GM12878 (cell line): ENCODE measurements around the gene BCAS3. TPM values are rescaled to one million over a fixed set of nuclear protein-coding genes. Genes with fewer than 3 reads are reported as not detected.

Experiments used
- ATAC-seq: fragments of 200-7000 bp; cut with Tn5 transposase; 3 replicates; pipeline ENCODE4 v1.9.1; 2020; ENCODE audit warnings: mild to moderate bottlenecking, moderate library complexity
- BruUV-seq: library from RNA; stranded (reverse); fragments of 400-500 nt; replicated peaks from 2 replicates; lab custom pipeline; 2021; lab: Mats Ljungman, UMichigan
- CTCF ChIA-PET: fragments of 300-600 bp; sonication (Branson Sonifier 250); formaldehyde crosslinking; extraction: SDS; loops from one replicate; lab custom pipeline; 2021; ENCODE audit warnings: inconsistent platforms; lab: Yijun Ruan, JAX
- POLR2A ChIA-PET: fragments of 350-600 bp; formaldehyde crosslinking; extraction: SDS; loops from one replicate; lab custom pipeline; 2021; ENCODE audit warnings: inconsistent platforms; lab: Charles Lee
- RAD21 ChIA-PET: fragments of 300-600 bp; sonication (Branson Sonifier 250); formaldehyde crosslinking; loops from one replicate; lab custom pipeline; 2023; ENCODE audit warnings: antibody characterized with exemption; ENCODE audit not compliant: unreplicated experiment; lab: Charles Lee
- SMC1A ChIA-PET: fragments of 300-600 bp; sonication (Branson Sonifier 250); formaldehyde crosslinking; loops from one replicate; lab custom pipeline; 2023; ENCODE audit not compliant: unreplicated experiment, uncharacterized antibody; lab: Charles Lee
- DNase-seq: peaks from one replicate; pipeline ENCODE4 v3.0.0-alpha.2; 2011; ENCODE audit warnings: low read depth, low spot score
- FAIRE-seq: peaks from 3 replicates; lab custom pipeline; 2011; peaks lifted over from hg19 to GRCh38; lab: Jason Lieb, UNC
- H2AFZ ChIP-seq: 2 replicates; pipeline ENCODE4 v1.6.0; 2011; ENCODE audit warnings: low read depth, low read length, control low read depth; ENCODE audit not compliant: control insufficient read depth
- H3K27ac ChIP-seq: 2 replicates; pipeline ENCODE4 v1.5.1; 2011; ENCODE audit warnings: control low read depth; ENCODE audit not compliant: control insufficient read depth, insufficient read depth
- H3K27me3 ChIP-seq, 2 experiments: replicated peaks in 1 of 2; 2 replicates each; pipeline versions ENCODE4 v1.6.0 to v1.6.1; 2011; ENCODE audit warnings: low read length in 1 of 2; ENCODE audit not compliant: control insufficient read depth in 2 of 2, insufficient read depth in 2 of 2
- H3K36me3 ChIP-seq, 2 experiments: 2 replicates each; pipeline ENCODE4 v1.5.1; 2011; ENCODE audit warnings: low read length in 1 of 2; ENCODE audit not compliant: control insufficient read depth in 2 of 2, insufficient read depth in 2 of 2
- H3K4me1 ChIP-seq: 2 replicates; pipeline ENCODE4 v1.6.1; 2011; ENCODE audit warnings: mild to moderate bottlenecking, low read length, moderate library complexity, mixed read lengths; ENCODE audit not compliant: control insufficient read depth, insufficient read depth
- H3K4me2 ChIP-seq: 2 replicates; pipeline ENCODE4 v1.6.0; 2011; ENCODE audit warnings: control low read depth; ENCODE audit not compliant: control insufficient read depth, insufficient read depth
- H3K4me3 ChIP-seq: fragments of 200-600 bp; sonication (generic); 2 replicates; pipeline ENCODE4 v1.5.1; 2016
- H3K79me2 ChIP-seq: 2 replicates; pipeline ENCODE4 v1.6.0; 2011; ENCODE audit warnings: low read length; ENCODE audit not compliant: control insufficient read depth, insufficient read depth
- H3K9ac ChIP-seq: 2 replicates; pipeline ENCODE4 v1.8.0; 2011; ENCODE audit warnings: low read length, control low read depth, mixed read lengths; ENCODE audit not compliant: control insufficient read depth, insufficient read depth
- H3K9me3 ChIP-seq: replicated peaks from 3 replicates; pipeline ENCODE4 v1.5.1; 2011; ENCODE audit warnings: mild to moderate bottlenecking, low read length; ENCODE audit not compliant: control insufficient read depth, insufficient read depth
- H4K20me1 ChIP-seq: 2 replicates; pipeline ENCODE4 v1.6.0; 2011; ENCODE audit not compliant: control insufficient read depth, insufficient read depth
- BCL11A ChIP-seq: IDR thresholded peaks from 2 replicates; pipeline ENCODE4 v1.6.1; 2011; ENCODE audit warnings: low read depth, low read length
- CEBPB ChIP-seq, 2 experiments: fragments of 150-350 bp in 1 of 2; IDR thresholded peaks; 2 replicates each; pipeline ENCODE4 v1.6.1; 2012 to 2014; ENCODE audit warnings: low read depth in 2 of 2, low read length in 2 of 2, borderline replicate concordance in 1 of 2, inconsistent platforms in 1 of 2
- GABPA ChIP-seq: IDR thresholded peaks from 2 replicates; pipeline ENCODE4 v1.6.1; 2014; ENCODE audit warnings: antibody characterized with exemption, low read depth, mild to moderate bottlenecking, inconsistent platforms
- GATAD2B ChIP-seq: fragments of 450-650 bp; conservative IDR thresholded peaks from 2 replicates; pipeline ENCODE4 v1.6.1; 2017; ENCODE audit warnings: low read depth, mild to moderate bottlenecking, moderate library complexity
- HDAC2 ChIP-seq: fragments of 200-600 bp; sonication (generic); IDR thresholded peaks from 2 replicates; pipeline ENCODE4 v1.6.1; 2017
- HSF1 ChIP-seq: fragments of 150-350 bp; IDR thresholded peaks from 2 replicates; pipeline ENCODE4 v1.6.1; 2014; ENCODE audit warnings: mild to moderate bottlenecking, low read depth, low read length
- IRF4 ChIP-seq: IDR thresholded peaks from 2 replicates; pipeline ENCODE4 v1.6.1; 2011; ENCODE audit warnings: low read depth, low read length
- JUND ChIP-seq: IDR thresholded peaks from 2 replicates; pipeline ENCODE4 v1.6.1; 2012; ENCODE audit warnings: low read depth, mild to moderate bottlenecking, low read length, improper control_type of control experiment, moderate library complexity
- MEF2A ChIP-seq: IDR thresholded peaks from 2 replicates; pipeline ENCODE4 v1.6.1; 2011; ENCODE audit warnings: low read depth, mild to moderate bottlenecking, low read length, moderate library complexity; ENCODE audit not compliant: insufficient read depth
- NFXL1 ChIP-seq: fragments of 450-650 bp; IDR thresholded peaks from 2 replicates; pipeline ENCODE4 v1.6.1; 2017; ENCODE audit warnings: antibody characterized with exemption, mild to moderate bottlenecking, borderline replicate concordance
- RB1 ChIP-seq: fragments of 450-650 bp; formaldehyde crosslinking; IDR thresholded peaks from 2 replicates; pipeline ENCODE4 v1.6.1; 2017; ENCODE audit warnings: mild to moderate bottlenecking, borderline replicate concordance
- YBX1 ChIP-seq: fragments of 450-650 bp; IDR thresholded peaks from 2 replicates; pipeline ENCODE4 v1.6.1; 2016; ENCODE audit warnings: antibody characterized with exemption
- ZNF207 ChIP-seq: fragments of 450-650 bp; IDR thresholded peaks from 2 replicates; pipeline ENCODE4 v1.6.1; 2014; ENCODE audit warnings: antibody characterized with exemption, mild to moderate bottlenecking, borderline replicate concordance
- WGBS: methylation state at CpG from one replicate; pipeline ENCODE4 v1.1.6; 2016; ENCODE audit warnings: low lambda C conversion rate; ENCODE audit not compliant: insufficient replicate concordance, insufficient coverage; ENCODE audit errors: missing lambda C conversion rate; 5-methylcytosine and 5-hydroxymethylcytosine counted together
- in situ Hi-C: fragments of 300-500 bp; cut with MboI; formaldehyde crosslinking; loops from 9 replicates; pipeline ENCODE4 v1.14.3; 2018; ENCODE audit warnings: mixed read lengths
- intact Hi-C: fragments of 100-400 bp; cut with micrococcal nuclease; formaldehyde crosslinking; loops from one replicate; pipeline ENCODE4 v1.14.2; 2022; ENCODE audit not compliant: unreplicated experiment
- polyA plus RNA-seq, 11 experiments: library from polyadenylated mRNA; depleted of rRNA in 4 of 11; unstranded in 6 of 11; stranded (reverse) in 5 of 11; fragments of >200 nt; fragmentation: Nextera tagmentation in 4 of 11; fragmentation: Illumina TruSeq in 1 of 11; extraction: Ambion mirVana in 4 of 11; extraction: Trizol in 1 of 11; gene quantifications; 1 replicate in 1 of 11; 2 replicates in 10 of 11; pipeline versions ENCODE4 v1.2.1 to v1.2.3, GENCODE V29; 2011 to 2016; ENCODE audit warnings: inconsistent platforms in 2 of 11, missing spikeins in 2 of 11, low read depth in 1 of 11
- total RNA-seq, 4 experiments: library from RNA; depleted of rRNA in 3 of 4; stranded (reverse); fragments of >200 nt in 3 of 4; fragmentation: Illumina TruSeq in 1 of 4; extraction: Trizol in 1 of 4; gene quantifications; 2 replicates each; pipeline versions ENCODE4 v1.2.1 to v1.2.3, GENCODE V29; 2013 to 2021
- TF ChIP-seq, protein P1 (sequence below): IDR thresholded peaks from 2 replicates; pipeline ENCODE4 v1.6.1; 2011; ENCODE audit warnings: borderline replicate concordance, low read depth, mild to moderate bottlenecking, moderate library complexity, mixed read lengths, low read length; ENCODE audit not compliant: insufficient read depth; ENCODE audit errors: extremely low read length

BCAS3 gene
- total and polyA plus RNA-seq, 10 of the 15 experiments (the other 5 are each of a cell fraction or from before 2014, with no cell fraction given): 2.1 to 11.0 (median 6.6) TPM

GRCh38 chr17:61372436-61372835 lies 694.8 kb downstream of the BCAS3 start:
- ATAC-seq (no peak), DNase-seq (no peak), FAIRE-seq (no peak)
- H3K4me2 ChIP-seq: no peak overlapping the region
- in situ Hi-C loops: no loop called here
- POLR2A ChIA-PET: no interaction called here
- H3K9ac ChIP-seq: no peak overlapping the region
- BruUV-seq: no TSS peak
- no peak overlapping the region for H3K27ac ChIP-seq
- SMC1A ChIA-PET: no interaction called here
- CTCF ChIA-PET: no interaction called here
- 58% methylated on average over 9 of the region's 9 CpGs for WGBS
- RAD21 ChIA-PET: no interaction called here
- H3K4me1 ChIP-seq: no peaks in the 10 kb centered on the region
- H3K4me3 ChIP-seq: no peak overlapping the region
- no peaks in the 10 kb centered on the region for H4K20me1 ChIP-seq
- intact Hi-C loops: no loop called here
- H3K9me3 ChIP-seq: no peaks in the 10 kb centered on the region
- no peak overlapping the region for H2AFZ ChIP-seq
- H3K27me3 ChIP-seq: no peaks in the 10 kb centered on the region
- no peaks in the 10 kb centered on the region for H3K79me2 ChIP-seq
- TF ChIP-seq NFXL1 (0 out of 2 replicates have a peak, but pooled peaks have one; percentile 29), HSF1 (no peak)
- H3K36me3 ChIP-seq: no peaks in the 10 kb centered on the region

- Histone ChIP-seq H4K20me1 (no peaks in the 10 kb centered on the region), H2AFZ (no peak overlapping the region), H3K36me3 (no peaks in the 10 kb centered on the region), H3K27ac (no peak overlapping the region), H3K9me3 (no peaks in the 10 kb centered on the region), H3K4me2 (no peak overlapping the region), H3K79me2 (no peaks in the 10 kb centered on the region), H3K4me1 (no peaks in the 10 kb centered on the region), H3K4me3 (no peak overlapping the region), H3K9ac (no peak overlapping the region), H3K27me3 (no peaks in the 10 kb centered on the region)
- BruUV-seq: no TSS peak
- ChIA-PET POLR2A (no interaction called here), SMC1A (no interaction called here), CTCF (no interaction called here), RAD21 (no interaction called here)
- DNase-seq (no peak), FAIRE-seq (no peak), ATAC-seq (no peak)
- in situ Hi-C loops: no loop called here
- WGBS: 48% methylated on average over 18 of the region's 18 CpGs
- intact Hi-C loops: no loop called here
- no peak for TF ChIP-seq RB1
- no peak for TF ChIP-seq JUND
- no peak for TF ChIP-seq YBX1
- TF ChIP-seq GATAD2B: no peak
- TF ChIP-seq BCL11A: no peak
- no peak for TF ChIP-seq HDAC2
- no peak for TF ChIP-seq CEBPB (IDR thresholded peaks at IDR 0.05; ENCODE audit: borderline replicate concordance in 1 of 2, low read depth in 2 of 2, low read length in 2 of 2)
- no peak for TF ChIP-seq GABPA
- no peak for TF ChIP-seq IRF4
- TF ChIP-seq, protein P1, sequence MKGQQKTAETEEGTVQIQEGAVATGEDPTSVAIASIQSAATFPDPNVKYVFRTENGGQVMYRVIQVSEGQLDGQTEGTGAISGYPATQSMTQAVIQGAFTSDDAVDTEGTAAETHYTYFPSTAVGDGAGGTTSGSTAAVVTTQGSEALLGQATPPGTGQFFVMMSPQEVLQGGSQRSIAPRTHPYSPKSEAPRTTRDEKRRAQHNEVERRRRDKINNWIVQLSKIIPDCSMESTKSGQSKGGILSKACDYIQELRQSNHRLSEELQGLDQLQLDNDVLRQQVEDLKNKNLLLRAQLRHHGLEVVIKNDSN: no peak
- no peak for TF ChIP-seq MEF2A
- TF ChIP-seq ZNF207: no peak
Observed at GRCh38 chr17:61376931-61377838, 699.5 kb downstream of the BCAS3 start.
